ENCODE measurements around the gene PRKG1. TPM values are rescaled to one million over a fixed set of nuclear protein-coding genes. Genes with fewer than 3 reads are reported as not detected.

PRKG1 gene
- total RNA-seq, 1 experiment from 2014 or later, result 10.4 TPM

DNA sequence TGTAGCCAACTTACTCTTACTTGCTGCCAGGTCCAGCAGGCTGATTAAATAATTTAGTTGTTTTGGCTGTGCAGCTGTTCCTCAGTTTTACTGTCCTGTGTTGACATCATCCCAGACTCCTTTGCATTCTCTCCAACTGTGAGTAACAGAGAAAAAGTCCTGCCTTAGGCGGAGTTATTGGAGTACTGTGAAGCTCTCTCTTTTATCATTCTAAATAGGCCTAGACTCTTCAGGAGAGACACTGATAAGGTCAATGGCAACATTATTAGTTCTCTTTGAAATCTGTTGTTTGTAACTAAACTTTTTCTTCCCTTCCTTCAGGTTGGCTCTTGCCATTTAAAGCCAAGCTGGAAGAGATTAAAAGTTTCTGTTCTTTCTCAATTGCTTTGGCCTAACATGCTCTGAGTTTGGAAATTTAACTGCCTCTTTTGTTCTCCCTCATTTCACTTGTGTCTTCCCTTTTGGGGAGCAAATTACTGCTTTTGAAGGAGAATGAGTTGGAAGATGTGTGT lies 840.8 kb downstream of the PRKG1 start:
- Mint-ChIP-seq H3K27ac (peak overlapping the region; percentile 80 to 93 (median 89); a peak in 6 of 7 replicates), H3K36me3 (ENCODE audit: insufficient read depth in 1 of 3, low read depth in 3 of 3) (peaks cover 0 to 5% (median 4%) of the 10 kb centered on the region in 3 experiments; a peak in 3 of 7 replicates), H3K9me3 (peaks cover 0 to 3% of the 10 kb centered on the region in 2 experiments; a peak in 1 of 5 replicates), H3K27me3 (ENCODE audit: low read depth) (no peaks in the 10 kb centered on the region), H3K4me3 (peak overlapping the region in 1 of 2 experiments; percentile 0; a peak in 1 of 5 replicates), H3K4me1 (peaks cover 72 to 73% of the 10 kb centered on the region in 2 experiments)
- Histone ChIP-seq H3K27ac (ENCODE audit: insufficient read length, low read depth, low read length) (peak overlapping the region; percentile 81), H3K4me2 (ENCODE audit: insufficient read depth, insufficient read length, low read length) (peak overlapping the region; percentile 1), H3K14ac (ENCODE audit: insufficient read depth, low read length) (no peak overlapping the region), H3K79me1 (ENCODE audit: insufficient read depth, low read depth, low read length, poor library complexity, severe bottlenecking) (no peaks in the 10 kb centered on the region), H2BK20ac (ENCODE audit: low read depth, low read length, poor library complexity, severe bottlenecking) (no peak overlapping the region), H3K9me3 (ENCODE audit: control insufficient read depth, low read depth, low read length) (no peaks in the 10 kb centered on the region), H3K18ac (ENCODE audit: insufficient read length, low read depth, low read length) (no peak overlapping the region), H2BK15ac (ENCODE audit: low read depth, low read length) (no peak overlapping the region), H3T11ph (ENCODE audit: low read length) (no peak overlapping the region), H3K9ac (ENCODE audit: extremely low read depth, insufficient read length, low read length) (no peak overlapping the region), H3K23ac (ENCODE audit: insufficient read length, low read depth, low read length) (no peak overlapping the region), H4K20me1 (ENCODE audit: control insufficient read depth, insufficient read depth, insufficient read length) (no peaks in the 10 kb centered on the region), H2BK120ac (ENCODE audit: low read depth, low read length, poor library complexity, severe bottlenecking) (no peak overlapping the region), H3K4ac (ENCODE audit: low read depth, low read length) (no peak overlapping the region), H4K91ac (ENCODE audit: insufficient read length, low read depth, low read length) (no peak overlapping the region), H3K56ac (ENCODE audit: insufficient read length, low read depth, low read length) (no peak overlapping the region), H3K27me3 (ENCODE audit: insufficient read depth, low read length) (no peaks in the 10 kb centered on the region), H2AFZ (ENCODE audit: low read length) (no peak overlapping the region), H2AK5ac (ENCODE audit: insufficient read length, low read length) (no peak overlapping the region), H2BK12ac (ENCODE audit: insufficient read length, low read depth, low read length) (no peak overlapping the region), H4K8ac (replicated peaks; ENCODE audit: insufficient read length, low read depth, low read length) (no peak overlapping the region), H2BK5ac (ENCODE audit: insufficient read length, low read length) (no peak overlapping the region), H3K4me1 (ENCODE audit: insufficient read depth, low read length) (peaks cover 9% of the 10 kb centered on the region), H3K79me2 (ENCODE audit: insufficient read depth, low read length) (no peaks in the 10 kb centered on the region), H4K5ac (ENCODE audit: insufficient read length, low read depth, low read length) (no peak overlapping the region), H3K23me2 (ENCODE audit: insufficient read length, low read depth, low read length, poor library complexity, severe bottlenecking) (no peaks in the 10 kb centered on the region)
- DNase-seq, result peak; percentile 30
- no peak for TF ChIP-seq CTCF (conservative IDR thresholded peaks at IDR 0.05)
- no CpG with 5 or more reads among the region's 1 CpG for WGBS (ENCODE audit: extremely low coverage, insufficient read length, low lambda C conversion rate)

Data from H9 (cell line).